Right renal pelvis (tissue), 4 donors: Measurements from ENCODE around the gene TRIM7. TPM values are rescaled to one million over a fixed set of nuclear protein-coding genes. Genes with fewer than 3 reads are reported as not detected.
"Not testable (repeated sequence)": the region's sequence is repeated elsewhere in the genome, so short reads cannot be mapped to it uniquely, and the experiment has no call there.

ENCODE experiments used
- DNase-seq, 4 donors: peaks; one replicate each; pipeline ENCODE4 v3.0.0-alpha.2; 2013; ENCODE audit warnings: low read depth in 4 of 4, low spot score in 3 of 4, missing footprints in 1 of 4
- polyA plus RNA-seq, 4 donors: library from polyadenylated mRNA; unstranded; fragments of 120-200 nt; gene quantifications; one replicate each; pipeline ENCODE4 v1.2.1, GENCODE V29; 2013; ENCODE audit not compliant: insufficient read length in 4 of 4

The TRIM7 gene
- polyA plus RNA-seq, 4 donors, result 0.09 to 0.29 (median 0.18) TPM; not detected in 1

GRCh38 chr5:181215997-181216989, 11.3 kb upstream of the TRIM7 start:
- DNase-seq, result no peak

DNA sequence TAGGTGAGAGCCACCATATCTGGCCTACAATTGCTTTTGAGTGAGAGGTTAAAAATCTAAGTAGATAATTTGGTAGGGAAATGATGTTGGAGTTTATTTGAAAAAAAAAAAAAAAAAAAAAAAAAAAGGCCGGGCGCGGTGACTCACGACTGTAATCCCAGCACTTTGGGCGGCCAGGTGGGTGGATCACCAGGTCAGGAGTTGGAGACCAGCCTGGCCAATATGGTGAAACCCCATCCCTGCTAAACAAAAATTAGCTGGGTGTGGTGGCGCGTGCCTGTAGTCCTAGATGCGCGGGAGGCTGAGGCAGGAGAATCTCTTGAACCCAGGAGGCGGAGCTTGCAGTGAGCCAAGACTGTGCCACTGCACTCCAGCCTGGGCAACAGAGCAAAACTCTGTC, 9.3 kb upstream of the TRIM7 start:
- DNase-seq, result not testable (repeated sequence)

- no peak for DNase-seq
Observed at GRCh38 chr5:181212934-181213333, 7.9 kb upstream of the TRIM7 start.

DNA sequence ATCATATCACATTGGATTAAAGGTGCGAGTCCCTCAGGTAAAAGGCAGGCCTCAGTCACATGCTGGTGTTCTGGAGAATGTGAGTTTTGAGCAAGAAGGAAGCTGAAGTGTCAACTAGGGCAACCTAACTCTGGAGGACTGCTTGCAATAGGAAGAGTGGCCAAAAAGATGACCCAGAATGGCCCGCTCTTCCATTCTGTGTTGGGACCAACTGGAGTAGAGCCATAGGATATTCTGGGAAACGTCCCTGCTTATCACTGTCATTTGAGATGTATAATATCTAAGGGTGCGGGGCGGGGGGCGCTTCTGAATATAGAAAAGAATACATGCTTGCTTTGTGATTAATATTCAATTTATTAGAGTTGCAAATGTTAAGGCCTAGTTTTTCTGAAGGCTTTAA, 7.1 kb upstream of the TRIM7 start:
- DNase-seq, result no peak

DNA sequence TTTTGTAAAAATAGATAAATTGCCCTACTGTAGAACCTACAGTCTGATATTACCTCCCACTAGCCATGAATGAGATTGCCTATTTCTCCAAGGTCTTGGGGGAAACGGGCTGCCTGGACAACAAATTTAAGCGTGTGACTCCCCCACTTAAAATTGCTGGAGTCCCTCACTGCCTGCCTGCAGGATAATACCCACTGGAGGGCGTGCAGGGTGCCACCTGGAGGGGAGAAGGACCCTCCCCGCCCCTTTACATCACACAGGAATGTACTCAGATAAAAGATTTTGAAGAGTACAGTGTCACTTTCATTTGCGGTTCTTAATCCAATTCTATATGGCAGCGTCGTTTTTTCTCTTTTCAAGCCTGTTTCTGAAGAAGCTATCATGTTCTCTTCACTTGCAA, 6.2 kb upstream of the TRIM7 start:
- no peak for DNase-seq

- not testable (repeated sequence) for DNase-seq
Observed at GRCh38 chr5:181210698-181211097, 5.7 kb upstream of the TRIM7 start.

GRCh38 chr5:181210148-181210547, 5.2 kb upstream of the TRIM7 start:
- not testable (repeated sequence) for DNase-seq

- DNase-seq, result not testable (repeated sequence)
Observed at GRCh38 chr5:181209006-181209405, 4.0 kb upstream of the TRIM7 start.

- no peak for DNase-seq
Observed at GRCh38 chr5:181207960-181208253, 2.9 kb upstream of the TRIM7 start.

DNA sequence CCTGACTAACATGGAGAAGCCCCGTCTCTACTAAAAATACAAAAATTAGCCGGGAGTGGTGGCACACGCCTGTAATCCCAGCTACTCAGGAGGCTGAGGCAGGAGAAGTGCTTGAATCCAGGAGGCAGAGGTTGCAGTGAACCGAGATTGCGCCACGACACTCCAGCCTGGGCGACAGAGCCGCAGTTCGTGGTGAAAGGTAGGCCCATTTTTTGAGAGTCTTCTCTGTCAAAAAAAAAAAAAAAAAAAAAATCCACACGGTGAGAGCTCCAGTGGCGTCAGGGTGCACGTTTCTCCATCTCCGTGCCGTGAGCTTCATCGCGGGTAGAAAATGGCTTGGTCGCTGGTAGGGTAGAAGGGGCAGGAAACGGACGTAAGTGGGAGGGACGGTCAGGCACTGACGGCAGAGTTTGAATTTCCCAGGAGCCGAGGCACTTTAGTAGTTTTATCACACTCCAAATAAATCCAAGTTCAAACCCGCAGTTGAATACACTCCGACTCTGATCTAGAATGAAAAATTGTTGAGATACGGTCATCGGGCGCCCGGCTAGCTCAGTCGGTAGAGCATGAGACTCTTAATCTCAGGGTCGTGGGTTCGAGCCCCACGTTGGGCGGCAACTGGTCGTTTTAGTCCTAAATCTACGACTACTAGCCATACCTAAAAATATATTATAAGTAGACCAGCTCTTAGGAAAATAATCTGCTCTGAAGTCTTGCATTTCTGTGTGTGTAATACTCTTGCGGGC, 2.4 kb upstream of the TRIM7 start:
- DNase-seq, result no peak

DNA sequence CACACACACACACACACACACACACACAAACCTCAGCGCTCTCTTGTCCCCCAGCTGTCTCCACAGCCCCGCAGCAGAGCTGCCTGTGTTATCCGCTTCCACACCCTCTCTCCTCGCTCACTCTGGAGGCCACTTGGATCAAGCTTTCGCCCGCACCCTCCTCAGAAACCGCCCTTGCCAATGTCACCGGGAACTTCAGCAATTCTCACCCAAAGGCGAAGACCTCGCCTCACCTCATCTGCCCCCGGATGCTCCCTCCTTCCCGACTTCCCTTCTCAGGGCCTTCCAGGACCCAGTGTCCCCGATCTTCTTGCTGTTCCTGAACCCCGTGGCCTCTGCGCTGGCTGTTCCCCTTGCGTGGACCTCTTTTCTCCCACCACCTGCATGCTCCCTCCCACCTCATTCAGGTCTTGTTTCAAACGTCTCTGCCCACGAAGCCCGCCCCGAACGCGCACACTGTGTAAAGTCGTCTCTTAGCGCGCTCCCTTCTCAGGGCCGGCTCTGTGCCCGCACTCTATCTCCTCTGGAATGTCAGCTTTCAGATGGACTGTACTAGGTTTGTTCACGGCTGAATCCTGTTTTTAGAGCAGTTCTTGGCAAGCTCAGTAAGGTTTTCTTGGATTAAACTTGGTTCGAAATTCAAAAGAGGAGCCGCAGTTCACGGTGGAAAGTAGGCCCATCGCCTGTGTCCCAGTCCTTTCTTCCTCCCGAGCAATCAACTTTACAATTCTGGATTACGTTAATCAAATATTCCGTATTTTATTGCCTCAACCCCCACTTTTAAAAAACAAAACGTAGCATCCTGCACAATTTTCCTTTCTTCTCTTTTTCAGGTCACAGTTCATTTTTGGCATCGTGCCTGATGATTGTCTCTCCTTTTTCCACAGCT, 1.0 kb upstream of the TRIM7 start:
- no peak for DNase-seq

GRCh38 chr5:181204113-181204825, 727 bp downstream of the TRIM7 start:
- no peak for DNase-seq

GRCh38 chr5:181203777-181204112, 1.3 kb downstream of the TRIM7 start:
- DNase-seq, result no peak

GRCh38 chr5:181203093-181203711, 1.8 kb downstream of the TRIM7 start:
- no peak for DNase-seq

GRCh38 chr5:181200816-181201215, 4.2 kb downstream of the TRIM7 start:
- DNase-seq, result no peak

- DNase-seq, result no peak
Observed at GRCh38 chr5:181199881-181200638, 4.9 kb downstream of the TRIM7 start.

DNA sequence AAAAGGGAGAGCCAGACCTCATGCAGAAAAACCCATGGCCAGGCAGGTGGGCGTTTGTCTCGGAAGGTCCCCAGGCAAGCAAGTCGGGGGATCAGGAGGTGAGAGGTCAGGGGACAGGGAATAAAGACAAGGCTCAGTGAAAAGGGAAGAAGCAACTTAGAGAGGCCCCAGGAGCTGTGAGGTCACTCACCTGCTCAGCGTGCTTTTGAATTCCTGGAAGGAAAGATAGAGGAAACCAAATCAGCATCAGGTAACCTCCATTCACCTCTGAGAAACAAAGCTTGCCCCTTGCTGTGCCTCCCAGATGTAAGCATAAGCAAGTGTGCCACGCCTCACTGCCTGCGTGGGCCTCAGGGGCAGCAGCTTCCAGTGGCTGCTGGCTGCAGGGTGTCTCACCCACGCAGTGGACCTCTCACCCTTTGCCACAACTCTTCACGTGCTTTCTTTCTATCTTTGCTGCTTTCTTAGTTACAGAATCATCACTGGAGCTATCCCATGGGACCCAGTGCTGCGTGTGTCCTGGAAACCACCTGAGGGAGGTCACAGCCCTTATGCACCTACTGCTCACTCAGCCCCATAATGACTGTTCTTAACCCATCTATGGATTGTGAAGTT, 6.0 kb downstream of the TRIM7 start:
- no peak for DNase-seq

GRCh38 chr5:181198106-181198685, 6.8 kb downstream of the TRIM7 start:
- no peak for DNase-seq
